ENCODE data around the gene SYT8.

Gene SYT8

DNA sequence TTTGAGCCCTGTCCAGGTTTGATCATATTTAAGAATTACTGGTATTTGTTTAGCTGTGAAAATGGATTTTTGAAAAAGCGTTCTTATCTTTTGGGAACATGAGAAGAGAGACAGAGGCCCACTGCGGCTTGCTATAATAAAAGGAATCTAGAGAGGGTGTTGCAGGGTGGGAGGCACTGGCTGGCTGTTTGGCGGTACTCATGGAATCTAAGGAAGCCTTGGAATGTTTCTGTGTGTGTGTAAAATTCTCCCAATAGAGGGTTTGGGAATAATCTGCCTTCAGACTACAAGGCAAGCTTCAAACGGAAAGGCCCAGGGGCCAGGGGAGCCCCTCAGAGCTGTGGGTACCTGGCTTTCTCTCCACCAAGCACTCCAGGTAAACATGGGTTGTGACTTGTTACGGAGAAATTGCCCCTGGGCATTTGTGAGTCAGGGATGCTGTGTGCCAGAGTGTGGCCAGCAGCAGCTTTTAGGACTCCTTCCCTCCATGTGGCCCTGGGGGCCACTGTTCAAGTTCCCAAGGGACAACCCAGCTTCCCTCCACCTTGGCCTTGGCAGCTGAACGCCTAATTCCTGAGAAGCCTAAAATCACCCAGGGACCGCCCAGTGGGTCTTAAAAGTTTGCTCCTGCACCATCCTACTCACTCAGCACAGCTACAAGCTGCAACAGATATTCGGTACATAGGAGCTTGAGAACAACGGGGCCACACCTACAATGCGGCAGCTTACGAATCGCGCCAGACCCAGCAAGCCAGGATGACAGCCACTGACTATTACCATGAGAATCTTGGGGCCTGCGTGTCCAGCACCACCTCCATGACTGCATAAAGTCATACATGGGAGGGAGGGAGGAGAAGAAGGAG is 14.1 kb upstream of the SYT8 start:
- DNase-seq, result no peak

DNA sequence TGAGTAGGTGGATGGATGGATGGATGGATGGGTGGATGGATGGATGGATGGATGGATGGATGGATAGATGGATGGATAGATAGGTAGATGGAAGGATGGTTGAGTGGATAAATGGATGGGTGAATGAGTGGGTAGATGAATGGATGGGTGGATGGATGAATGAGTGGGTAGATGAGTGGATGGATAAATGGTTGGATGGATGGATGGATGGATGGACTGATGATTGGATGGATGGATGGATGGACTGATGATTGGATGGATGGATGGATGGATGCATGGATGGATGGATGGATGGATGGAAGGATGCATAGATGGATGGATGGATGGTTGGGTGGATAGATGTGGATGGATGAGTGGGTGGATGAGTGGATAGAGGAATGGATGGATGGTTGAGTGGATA is 13.2 kb upstream of the SYT8 start:
- DNase-seq, result no peak

DNA sequence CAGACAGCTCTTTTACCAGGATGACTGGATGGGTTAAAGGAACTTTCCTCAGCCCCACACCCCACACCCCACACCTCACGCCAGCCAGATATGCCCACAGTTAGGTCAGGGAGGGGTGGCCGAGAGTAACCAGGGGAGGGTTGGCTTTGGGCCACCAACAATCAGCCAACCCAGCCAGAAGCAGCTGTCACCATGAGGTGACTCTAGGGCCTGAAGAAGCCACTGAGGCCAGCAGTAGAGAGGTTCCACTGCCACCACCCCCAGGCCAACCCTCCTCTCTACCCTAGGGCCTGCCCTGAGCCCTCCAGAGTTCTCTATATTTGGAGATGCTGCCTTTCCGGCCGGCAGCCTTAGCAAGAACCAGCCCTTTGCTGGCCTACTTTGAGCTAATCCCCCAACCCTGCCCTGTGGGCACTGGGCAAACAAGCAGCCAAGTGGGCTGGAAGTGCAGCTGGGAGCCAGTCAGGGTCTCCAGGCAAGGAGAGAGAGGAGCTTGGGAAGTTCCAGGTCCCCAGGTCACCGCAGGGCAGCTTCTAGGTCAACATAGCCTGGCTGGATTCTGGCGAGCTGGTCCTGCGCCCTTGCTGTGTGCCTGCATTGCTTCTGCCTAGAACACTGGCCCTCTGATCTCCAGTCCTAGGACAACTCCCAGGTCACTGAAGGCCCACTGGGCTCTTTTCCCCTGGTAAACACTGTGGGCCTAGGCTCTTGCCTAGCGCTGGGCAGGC is 12.0 kb upstream of the SYT8 start:
- DNase-seq, result no peak

DNA sequence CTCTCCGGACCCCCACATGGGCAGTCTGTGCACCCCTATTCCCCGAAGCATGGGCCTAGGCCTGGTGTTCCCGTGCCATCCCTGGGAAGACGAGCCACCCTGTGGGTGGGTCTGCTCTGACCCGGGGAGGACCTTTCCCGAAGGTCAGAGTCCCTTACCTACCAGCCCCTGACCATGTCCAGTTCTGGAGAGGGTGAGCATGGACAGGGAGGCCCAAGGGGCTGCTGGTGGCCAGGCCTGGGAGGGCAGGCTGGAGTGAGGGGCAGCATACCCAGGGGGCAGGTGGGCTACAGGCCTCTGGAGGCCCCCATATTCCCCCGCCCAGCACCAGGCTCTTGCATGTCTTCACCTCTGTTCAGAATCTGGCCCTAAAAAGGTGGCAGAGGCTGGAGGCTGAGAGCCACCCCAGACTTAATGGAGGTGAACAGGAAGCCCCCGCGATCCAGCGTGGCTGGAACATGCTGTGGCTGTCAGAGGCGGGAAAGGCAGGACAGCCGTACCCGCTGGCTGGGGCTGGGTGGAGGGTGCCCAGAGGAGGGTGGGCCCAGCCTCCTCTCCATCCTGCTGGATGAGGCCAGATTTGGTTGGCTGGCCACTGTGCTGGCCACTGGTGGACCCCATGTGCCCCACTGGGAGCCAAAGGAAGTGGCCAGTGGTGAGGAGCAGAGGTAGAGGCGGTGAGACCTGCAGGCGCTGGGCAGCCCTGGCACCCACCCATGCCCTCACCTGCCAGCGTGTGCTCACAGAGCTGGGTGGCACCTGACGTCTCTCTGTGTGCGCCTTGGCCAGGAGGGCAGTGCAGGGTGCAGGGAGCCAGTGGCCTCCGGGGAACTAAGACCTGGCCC is 11.2 kb upstream of the SYT8 start:
- no peak for DNase-seq

DNA sequence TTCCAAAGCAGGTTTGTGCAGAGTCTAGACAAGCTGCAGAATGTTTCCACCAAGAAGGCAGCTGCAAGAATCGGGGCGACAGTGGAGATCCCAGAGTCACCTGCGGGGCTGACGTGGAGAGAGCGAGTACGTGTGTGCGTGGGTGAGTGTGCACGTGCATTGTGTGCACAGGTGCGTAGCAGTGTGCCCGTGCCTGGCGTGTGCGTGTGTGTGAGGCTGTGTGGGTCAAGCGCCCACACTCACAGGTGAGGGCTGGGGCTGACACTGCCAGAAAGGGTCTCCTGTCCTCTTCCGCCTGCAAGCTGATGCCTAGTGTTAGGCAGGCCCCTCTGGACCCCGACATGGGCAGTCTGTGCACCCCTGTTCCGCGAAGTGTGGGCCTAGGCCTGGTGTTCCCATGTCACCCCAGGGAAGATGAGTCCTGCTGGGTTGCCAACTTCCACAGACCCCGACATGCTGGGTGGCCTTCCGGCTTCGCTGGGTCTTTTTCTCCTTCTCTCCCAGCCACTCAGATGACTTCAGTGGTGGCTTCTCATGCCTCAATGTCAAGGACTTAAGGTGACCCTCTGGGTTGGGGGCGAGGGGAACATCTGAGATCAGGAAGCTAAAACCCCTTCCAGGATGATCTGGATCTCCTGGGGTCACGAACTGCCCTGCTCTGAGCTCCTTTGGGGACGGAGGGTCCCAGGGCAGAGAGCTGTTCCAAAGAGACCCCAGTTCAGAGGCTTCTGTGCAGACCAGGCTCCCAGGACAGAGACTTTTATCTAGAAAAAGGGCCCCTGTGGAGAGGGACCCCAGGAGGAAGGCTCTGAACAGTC is 10.4 kb upstream of the SYT8 start:
- no peak for DNase-seq

DNA sequence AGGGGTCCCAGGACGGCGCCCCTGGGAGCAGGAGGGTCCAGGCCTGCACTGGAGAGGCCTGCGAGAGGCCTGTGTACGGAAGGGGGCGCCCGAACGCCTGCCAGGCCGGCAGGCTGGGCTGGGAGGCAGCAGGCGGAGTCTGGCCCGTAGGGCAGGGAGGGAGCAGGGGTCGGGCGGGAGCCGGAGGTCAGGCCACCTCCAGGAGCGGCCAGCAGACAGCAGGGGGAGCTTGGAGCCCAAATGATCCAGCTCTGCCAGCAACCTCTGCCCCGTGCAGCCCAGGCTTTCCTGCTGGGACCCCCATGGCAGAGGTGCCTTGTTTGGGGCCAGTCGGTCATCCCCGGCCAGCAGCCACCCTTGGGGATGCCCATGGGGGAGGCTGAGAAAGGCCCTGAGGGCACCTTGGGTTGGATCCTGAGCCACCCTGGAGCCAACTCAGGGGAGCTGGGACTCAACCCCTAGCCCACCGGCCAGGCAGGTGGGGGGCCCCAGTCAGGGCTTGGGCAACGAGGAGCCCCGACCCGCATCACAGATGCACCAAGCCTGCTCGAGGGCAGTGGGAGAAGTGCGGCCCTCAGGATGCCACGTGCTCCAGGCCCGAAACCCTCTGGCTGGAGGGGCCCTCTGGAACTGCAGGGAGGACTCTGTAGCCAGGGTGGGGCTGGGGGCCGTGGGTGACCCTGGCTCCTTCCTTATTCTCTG is 9.6 kb upstream of the SYT8 start:
- no peak for DNase-seq

DNA sequence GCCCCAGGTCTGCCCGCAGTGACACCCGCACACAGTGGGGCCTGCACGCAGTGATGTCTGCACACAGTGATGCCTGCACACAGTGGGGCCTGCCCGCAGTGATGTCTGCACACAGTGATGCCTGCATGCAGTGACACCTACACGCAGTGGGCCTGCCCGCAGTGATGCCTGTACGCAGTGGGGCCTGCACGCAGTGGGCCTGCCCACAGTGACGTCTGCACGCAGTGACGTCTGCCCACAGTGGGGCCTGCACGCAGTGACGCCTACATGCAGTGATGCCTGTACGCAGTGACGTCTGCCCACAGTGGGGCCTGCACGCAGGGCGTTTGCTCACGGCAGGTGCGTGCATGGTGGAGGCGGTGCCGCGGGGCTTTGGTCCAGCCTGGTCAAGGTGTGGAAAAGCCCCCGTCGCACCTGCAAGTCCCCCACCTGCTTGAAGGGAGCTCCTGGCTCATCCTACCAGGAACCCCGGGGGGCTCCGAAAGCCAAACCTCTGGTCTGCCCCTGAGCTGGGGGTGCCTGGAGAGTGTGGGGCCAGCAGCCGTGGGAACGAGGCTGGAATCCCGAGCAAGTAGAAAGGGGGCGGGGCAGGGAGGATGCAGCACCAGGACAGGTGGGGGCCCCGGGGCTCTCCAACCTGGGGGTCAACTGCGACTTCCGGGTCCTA is 8.9 kb upstream of the SYT8 start:
- no peak for DNase-seq

DNA sequence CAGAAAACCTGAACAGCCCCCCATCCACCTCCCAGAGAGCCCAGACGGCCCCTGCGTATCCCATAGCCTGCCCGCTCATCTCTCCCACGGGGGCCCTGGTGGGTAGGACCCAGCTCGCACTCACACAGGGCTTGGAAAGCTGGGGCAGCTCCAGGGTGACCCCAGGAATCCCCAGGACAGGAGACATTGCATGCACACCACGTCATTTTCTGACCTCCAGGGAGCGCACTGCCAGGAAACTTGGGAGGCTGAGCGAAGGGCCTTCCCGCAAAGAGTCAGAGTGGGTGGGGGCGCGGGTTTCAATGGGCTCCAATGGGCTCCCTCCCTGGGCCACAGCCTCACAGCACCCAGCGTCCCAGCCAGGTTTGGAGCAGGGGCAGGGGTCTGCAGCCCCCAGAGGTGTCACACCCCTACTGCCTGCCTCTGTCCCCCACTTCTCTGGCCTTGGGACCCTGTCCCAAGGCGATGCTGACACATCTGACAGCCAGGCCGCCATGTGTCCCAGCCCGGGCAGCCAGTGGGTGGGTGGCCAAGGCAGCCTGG is 8.2 kb upstream of the SYT8 start:
- DNase-seq, result no peak

DNA sequence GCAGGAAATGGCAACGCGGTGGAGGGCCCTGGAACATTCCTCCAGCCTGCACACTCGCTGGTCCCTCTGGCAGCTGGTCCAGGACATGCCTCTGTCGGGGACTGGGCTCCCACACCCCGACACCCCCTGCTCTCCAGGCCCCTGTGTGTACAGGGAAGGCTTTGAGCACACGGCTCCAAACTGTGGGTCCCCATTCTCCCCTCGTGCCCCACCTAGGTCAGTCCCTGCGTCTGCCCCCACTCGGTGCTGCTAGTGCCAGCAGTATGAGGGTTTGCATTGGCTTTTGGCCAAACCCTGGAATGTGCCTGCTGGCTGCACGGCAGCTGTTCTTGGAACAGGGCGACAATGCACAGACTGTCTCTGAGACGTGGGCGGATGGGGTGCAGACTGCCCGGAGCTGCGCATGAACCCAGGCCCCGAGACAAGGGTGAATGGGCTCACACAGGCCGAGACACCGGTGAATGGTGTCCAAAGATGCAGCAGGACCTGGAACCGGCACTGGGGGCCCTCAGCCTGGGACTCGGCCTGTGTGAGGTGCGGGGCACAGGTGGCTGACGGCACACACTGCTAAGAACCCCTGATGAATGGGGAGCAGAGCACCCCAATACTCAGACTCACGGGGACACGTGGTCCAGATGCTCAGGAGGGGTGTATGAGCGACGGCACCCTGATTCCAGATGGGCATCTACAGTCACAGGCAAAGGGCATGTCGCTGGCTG is 7.5 kb upstream of the SYT8 start:
- peak; percentile 7 for DNase-seq

DNA sequence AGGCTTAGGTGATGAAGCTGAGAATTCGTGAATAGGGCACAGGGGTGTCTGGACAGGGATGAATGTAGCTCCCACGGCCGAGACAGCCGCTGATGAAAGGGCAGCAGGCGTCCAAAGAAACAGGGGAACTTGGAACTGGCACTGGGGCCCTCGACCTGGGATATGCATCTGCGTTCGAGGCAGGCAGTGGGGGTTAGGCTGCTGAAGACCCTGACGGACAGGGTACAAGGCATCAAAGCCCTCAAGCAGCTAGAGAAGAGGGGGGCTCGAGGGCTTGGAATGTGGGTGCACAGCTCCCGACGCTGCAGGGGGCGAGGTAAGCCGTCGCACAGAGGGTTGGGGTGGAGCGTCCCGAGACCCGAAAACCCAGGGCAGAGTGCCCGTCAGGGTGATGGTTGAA is 6.9 kb upstream of the SYT8 start:
- no peak for DNase-seq

DNA sequence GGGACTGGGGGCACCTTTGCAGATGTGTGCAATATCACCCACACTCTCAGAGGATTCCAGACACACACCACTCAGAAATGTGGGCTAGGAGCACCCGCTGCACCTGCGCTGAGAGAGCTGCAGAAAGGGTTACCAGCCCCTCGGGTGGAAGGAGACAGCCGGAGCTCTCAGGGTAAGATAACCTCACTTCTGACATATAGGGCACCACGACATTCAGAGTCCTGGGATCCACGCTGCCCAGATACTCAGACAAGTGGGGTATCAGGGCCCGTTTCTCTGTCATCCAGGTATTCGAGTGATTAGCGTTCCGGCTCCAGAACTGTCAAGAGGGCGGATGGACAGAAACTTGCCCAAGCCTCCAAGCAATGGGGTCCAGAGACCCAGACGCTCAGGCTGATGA is 6.2 kb upstream of the SYT8 start:
- DNase-seq, result no peak

DNA sequence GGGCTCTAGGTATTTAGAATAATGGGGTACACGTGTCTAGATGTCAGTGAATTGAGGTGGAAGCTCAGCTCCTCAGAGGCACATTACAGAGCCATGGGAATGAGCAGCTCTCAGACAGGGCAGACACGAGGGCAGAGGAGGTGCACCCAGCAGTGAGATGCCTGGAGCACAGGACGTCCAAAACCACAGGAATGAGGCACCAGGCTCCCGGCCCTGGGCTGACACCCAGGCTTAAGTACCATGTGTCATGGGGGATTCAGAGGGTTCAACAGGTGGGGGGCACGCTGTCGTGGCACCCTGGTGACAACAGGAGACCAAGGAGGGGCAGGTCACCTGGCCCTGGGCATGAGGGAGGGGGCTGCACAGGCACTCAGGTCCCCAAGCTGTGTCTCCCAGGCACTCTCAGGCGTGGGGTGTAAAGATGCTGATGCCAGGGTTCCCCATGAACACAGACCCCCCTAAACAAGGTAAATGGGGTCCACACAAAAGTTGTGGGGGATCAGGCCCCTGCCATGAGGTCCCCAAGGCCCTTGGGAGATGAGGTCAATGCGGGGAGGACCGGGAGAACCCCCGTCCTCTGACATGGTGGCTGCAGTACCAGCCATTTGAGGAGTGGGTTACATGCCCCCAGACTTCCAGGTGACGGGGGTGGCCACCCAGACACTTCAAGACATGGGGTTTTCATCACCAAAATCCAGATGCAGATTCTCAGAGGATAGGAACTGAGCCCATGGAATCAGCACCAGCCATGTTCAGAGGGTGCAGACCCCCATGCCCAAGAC is 5.6 kb upstream of the SYT8 start:
- DNase-seq, result no peak

DNA sequence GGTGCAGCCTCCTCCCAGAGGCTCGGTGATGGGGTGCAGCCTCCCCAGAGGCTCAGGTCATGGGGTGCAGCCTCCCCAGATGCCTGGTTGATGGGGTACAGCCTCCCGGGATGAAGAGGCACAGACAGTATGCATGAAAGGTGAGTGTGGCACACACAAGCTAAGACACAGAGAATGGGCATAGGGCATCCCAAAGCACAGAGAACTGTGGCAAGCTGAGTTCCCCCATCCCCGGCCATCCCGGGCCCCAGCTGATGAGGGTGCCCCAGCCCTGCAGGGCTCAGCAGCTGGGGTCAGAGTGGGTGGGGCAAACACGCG is 4.8 kb upstream of the SYT8 start:
- DNase-seq, result no peak

DNA sequence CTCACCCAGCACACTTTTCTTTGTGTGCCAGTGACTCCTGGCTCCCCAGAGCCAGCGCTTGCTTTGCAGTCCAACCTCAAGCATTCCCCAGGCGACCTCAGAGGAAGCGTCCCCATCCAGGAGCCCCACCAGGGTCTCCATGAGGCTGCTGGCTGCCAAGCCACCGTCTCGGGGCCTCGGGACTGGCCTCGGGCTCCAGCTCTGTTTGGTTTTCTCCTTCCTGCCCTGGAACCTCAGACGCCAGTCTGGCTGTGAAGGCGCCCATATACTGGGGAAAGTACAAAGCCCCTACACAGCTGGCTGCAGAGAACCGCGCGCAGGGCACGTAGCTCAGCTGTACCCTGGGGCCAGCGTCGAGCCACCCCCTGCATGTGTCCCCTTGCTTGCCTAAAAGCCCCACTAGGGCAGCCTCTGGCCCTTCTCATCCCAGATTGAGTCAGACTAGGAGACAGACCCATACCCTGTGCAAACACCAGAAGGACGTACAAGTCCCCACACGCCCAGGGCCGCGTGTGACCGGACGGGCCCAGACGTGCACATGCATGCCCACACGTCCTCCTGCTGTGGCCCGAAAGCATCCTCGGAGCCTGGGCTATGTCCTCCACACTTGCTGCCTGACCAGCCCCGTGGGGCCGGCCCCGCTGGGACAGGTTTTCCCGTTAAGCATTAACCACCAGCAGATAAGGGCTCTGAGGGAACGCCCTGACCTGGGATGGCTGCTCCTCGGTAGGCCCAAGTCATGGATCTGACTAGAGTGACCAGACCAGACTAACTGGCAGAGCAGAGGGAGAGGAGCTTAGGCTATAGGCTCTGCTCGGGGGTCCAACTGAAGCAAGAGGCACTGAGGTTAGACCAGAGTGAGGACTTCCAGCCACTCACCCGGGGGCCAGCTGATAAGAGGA is 4.2 kb upstream of the SYT8 start:
- DNase-seq, result no peak

DNA sequence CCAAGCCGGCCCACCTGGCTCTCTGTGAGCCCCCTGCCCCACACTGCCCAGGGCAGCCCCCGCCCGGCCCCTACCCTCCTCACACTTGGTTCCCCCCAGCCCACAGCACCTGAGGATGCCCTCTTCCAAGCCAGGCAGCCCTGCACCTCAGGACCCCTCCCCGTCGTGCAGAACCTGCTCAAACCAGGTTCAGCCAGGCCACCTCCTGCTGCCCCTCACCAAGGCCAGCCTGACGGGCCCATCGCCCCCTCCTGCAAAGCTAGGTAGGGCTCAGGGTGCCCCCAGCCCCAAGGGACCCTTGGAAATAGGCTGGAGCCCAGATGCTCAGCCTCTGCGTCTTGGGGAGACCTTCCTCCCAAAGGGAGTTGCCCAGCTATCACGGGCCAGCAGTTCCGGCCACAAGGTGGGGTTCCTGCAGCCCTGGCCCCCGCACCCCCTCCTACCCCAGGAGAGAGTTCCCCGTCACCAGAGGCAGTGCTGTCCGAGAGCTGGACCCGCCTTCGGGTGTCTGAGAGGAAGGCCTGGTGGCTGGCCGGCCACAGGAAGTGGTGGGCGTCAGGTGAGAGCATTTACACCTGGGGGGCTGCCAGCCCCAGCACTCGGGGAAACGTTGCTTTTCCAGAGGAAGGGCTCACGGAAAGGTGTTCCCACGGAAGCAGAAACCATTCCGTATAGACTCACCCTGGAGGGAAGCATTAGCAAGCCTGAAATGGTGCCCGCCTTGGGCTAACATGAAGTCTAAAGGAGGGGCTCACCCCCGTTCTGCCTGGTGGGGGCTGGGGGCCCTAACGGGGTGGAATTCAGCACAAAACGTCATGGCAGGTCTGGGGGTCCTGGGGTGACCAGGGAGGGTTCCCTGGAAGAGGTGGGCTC is 3.2 kb upstream of the SYT8 start:
- no peak for DNase-seq

DNA sequence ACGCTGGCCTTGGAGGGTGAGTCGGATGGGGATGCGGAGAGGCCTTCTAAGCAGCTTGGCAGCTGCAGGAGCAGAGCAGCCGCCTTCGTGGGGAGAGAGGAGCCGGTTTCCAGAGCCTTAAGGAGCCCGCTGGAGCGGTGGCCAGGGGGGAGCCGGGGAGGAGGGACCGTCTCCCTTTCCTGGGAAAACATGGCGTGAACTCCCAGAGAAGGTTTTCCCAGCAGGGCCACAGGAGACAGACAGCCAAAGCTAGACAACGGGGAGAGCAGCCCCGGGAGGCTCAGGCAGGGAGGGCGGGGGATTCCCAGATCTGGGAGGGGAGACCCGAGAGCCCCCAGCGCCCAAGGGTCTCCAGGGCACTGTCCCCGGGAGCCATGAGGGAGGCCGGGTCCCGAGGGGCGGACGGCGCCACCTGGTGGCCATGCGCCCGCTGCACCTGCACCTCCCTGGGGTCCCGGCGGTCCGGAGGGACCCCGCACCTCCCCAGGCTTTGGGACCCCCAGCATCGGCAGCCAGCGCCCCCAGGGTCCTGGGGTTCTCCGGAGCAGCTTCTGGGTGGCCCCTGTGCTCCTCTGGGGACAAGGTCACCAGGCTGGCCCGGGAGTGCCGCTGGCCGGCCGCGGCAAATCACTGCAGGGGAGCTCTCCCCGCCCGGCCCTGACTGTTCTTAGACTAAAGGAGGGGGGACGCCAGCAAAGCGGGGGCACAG is 2.4 kb upstream of the SYT8 start:
- DNase-seq, result peak; percentile 10

DNA sequence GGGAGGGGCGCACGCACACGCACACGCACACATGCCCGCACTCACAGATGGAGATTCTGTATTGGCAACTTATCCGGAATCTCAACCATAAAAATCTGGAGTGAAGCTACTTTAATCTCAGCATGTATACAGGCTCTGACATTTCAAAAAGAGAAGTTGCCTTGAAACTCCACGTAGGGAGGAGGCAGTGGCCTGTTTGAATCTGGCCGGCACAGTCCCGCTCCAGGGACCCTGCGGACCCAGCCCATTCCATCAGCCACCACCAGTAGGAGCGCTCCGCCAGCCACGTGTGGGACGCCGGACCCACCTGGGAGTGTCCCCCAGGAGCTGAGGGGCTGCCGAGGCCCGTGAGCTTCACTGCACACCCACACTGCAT is 1.9 kb upstream of the SYT8 start:
- DNase-seq, result no peak
